HepG2 (cell line): ENCODE results near the gene KCNQ2. TPM values are rescaled to one million over a fixed set of nuclear protein-coding genes. Genes with fewer than 3 reads are reported as not detected.
A peak's percentile ranks its signal among the peaks of the same experiment; 100 is the strongest.

Source experiments
- CEBPB ChIP-seq: IDR thresholded peaks from 2 replicates; pipeline ENCODE4 v1.6.1; 2011; ENCODE audit warnings: low read depth, low read length, improper control_type of control experiment, borderline replicate concordance
- CEBPG ChIP-seq: IDR thresholded peaks from 2 replicates; pipeline ENCODE4 v1.6.1; 2016
- EZH2 ChIP-seq: conservative IDR thresholded peaks from 2 replicates; pipeline ENCODE4 v1.6.1; 2012; ENCODE audit warnings: mild to moderate bottlenecking, low read depth, low read length, moderate library complexity
- FOXA3 ChIP-seq: IDR thresholded peaks from 2 replicates; pipeline ENCODE4 v1.6.1; 2016; ENCODE audit warnings: missing genetic modification reagents, missing compliant biosample characterization
- KDM4B ChIP-seq: sonication (generic); formaldehyde crosslinking; IDR thresholded peaks from 2 replicates; pipeline ENCODE4 v1.4.0; 2020; ENCODE audit warnings: missing genetic modification reagents
- PRMT3 ChIP-seq: sonication (generic); formaldehyde crosslinking; IDR thresholded peaks from 2 replicates; pipeline ENCODE4 v1.8.1; 2022; ENCODE audit warnings: low read depth, mild to moderate bottlenecking, moderate library complexity, missing genetic modification reagents, borderline replicate concordance
- RXRA ChIP-seq: sonication (generic); formaldehyde crosslinking; IDR thresholded peaks from 2 replicates; pipeline ENCODE4 v1.5.1; 2020; ENCODE audit warnings: missing genetic modification reagents
- SMAD9 ChIP-seq: sonication (generic); formaldehyde crosslinking; IDR thresholded peaks from 2 replicates; pipeline ENCODE4 v1.5.1; 2020; ENCODE audit warnings: mild to moderate bottlenecking, missing genetic modification reagents
- SOX5 ChIP-seq: IDR thresholded peaks from 2 replicates; pipeline ENCODE4 v1.6.1; 2016; ENCODE audit warnings: borderline replicate concordance
- XBP1 ChIP-seq: sonication (generic); formaldehyde crosslinking; IDR thresholded peaks from 2 replicates; pipeline ENCODE4 v1.5.0; 2020; ENCODE audit warnings: missing genetic modification reagents
- ZNF292 ChIP-seq: sonication (generic); formaldehyde crosslinking; IDR thresholded peaks from 2 replicates; pipeline ENCODE4 v1.8.1; 2022; ENCODE audit warnings: mild to moderate bottlenecking, low read depth, missing genetic modification reagents, borderline replicate concordance
- ZNF383 ChIP-seq: sonication (generic); formaldehyde crosslinking; IDR thresholded peaks from 2 replicates; pipeline ENCODE4 v1.4.0; 2020; ENCODE audit warnings: missing genetic modification reagents, mild to moderate bottlenecking, borderline replicate concordance
- polyA plus RNA-seq, 8 experiments: library from polyadenylated mRNA; depleted of rRNA in 3 of 8; stranded (reverse) in 7 of 8; unstranded in 1 of 8; fragments of >200 nt; fragmentation: Illumina TruSeq in 4 of 8; extraction: Trizol in 4 of 8; gene quantifications; 2 replicates each; pipeline versions ENCODE4 v1.2.1 to v1.2.3, GENCODE V29; 2011 to 2016; ENCODE audit warnings: low read depth in 4 of 8, missing spikeins in 1 of 8, mixed read lengths in 1 of 8; ENCODE audit not compliant: insufficient read depth in 1 of 8
- total RNA-seq, 5 experiments: library from RNA; depleted of rRNA; stranded (reverse); fragments of >200 nt; fragmentation: Illumina TruSeq; extraction: Trizol; gene quantifications; 2 replicates each; pipeline ENCODE4 v1.2.3, GENCODE V29; 2016; ENCODE audit warnings: low read depth in 1 of 5
- TF ChIP-seq, protein P1 (sequence below): sonication (generic); formaldehyde crosslinking; conservative IDR thresholded peaks from 2 replicates; pipeline ENCODE4 v1.4.0; 2020; ENCODE audit warnings: missing genetic modification reagents
- TF ChIP-seq, protein P2 (sequence below): IDR thresholded peaks from 2 replicates; pipeline ENCODE4 v1.6.1; 2016; ENCODE audit warnings: missing compliant biosample characterization, missing genetic modification reagents, borderline replicate concordance
- TF ChIP-seq, protein P3 (sequence below): sonication (generic); formaldehyde crosslinking; IDR thresholded peaks from 2 replicates; pipeline ENCODE4 v1.4.0; 2020; ENCODE audit warnings: missing genetic modification reagents, borderline replicate concordance
- TF ChIP-seq, protein P4 (sequence below): sonication (generic); formaldehyde crosslinking; IDR thresholded peaks from 2 replicates; pipeline ENCODE4 v1.8.0; 2022; ENCODE audit warnings: missing genetic modification reagents, mild to moderate bottlenecking, moderate library complexity, borderline replicate concordance
- TF ChIP-seq, protein P5 (sequence below): IDR thresholded peaks from 2 replicates; pipeline ENCODE4 v1.6.1; 2018; ENCODE audit warnings: missing genetic modification reagents, mild to moderate bottlenecking, missing compliant biosample characterization
- TF ChIP-seq, protein P6 (sequence below): IDR thresholded peaks from 2 replicates; pipeline ENCODE4 v1.6.1; 2016; ENCODE audit warnings: mild to moderate bottlenecking

Gene KCNQ2
- total and polyA plus RNA-seq, 2 of the 13 experiments (the other 11 are each of a cell fraction or from before 2014, with no cell fraction given) = not detected

DNA sequence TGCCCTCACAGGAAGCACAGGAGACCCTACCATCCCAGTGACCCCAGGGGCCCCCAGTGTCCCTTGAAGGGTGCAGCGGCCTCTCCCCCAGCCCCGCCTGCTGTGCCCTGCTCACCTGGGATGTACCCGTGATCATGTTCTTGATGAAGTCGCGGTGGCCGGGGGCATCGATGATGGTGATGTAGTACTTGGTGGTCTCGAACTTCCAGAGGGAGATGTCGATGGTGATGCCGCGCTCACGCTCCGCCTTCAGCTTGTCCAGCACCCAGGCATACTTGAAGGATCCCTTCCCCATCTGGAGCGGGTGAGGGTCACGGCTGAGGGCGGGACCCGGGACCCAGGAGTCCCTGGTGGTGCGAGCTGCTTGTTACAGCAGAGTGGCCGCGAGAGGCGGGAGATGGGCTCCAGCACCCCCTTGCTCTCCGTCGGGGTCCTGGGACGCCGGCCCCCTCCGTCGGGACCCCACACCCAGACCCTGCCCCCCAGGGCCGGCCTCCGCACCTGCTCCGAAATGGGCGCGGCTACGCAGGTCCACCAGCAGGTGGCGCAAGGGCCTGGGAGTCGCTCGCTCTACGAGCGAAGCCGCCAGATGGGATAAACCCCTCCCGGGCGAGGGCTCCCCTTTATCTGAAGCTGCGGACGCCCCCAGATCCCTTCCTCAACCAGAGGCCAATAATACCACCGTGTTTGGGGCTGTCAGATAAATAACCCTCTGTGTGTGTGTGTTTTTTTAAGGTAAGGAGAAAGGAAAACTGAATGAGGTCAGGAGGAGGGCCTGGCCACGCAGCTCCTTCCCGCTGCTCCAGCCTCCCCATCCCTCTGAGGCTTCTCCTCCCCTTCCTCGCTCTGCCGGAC is 23.5 kb upstream of the KCNQ2 start (continued):
- no peak for TF ChIP-seq ZNF292 (CRISPR knock-in tag)
- 0 out of 2 replicates have a peak, but pooled peaks have one; percentile 32 for TF ChIP-seq KDM4B
- TF ChIP-seq XBP1 (CRISPR knock-in tag) = no peak
- TF ChIP-seq, protein P1, sequence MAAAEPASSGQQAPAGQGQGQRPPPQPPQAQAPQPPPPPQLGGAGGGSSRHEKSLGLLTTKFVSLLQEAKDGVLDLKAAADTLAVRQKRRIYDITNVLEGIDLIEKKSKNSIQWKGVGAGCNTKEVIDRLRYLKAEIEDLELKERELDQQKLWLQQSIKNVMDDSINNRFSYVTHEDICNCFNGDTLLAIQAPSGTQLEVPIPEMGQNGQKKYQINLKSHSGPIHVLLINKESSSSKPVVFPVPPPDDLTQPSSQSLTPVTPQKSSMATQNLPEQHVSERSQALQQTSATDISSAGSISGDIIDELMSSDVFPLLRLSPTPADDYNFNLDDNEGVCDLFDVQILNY (CRISPR knock-in tag) = no peak
- no peak for TF ChIP-seq CEBPB
- no peak for TF ChIP-seq CEBPG (CRISPR knock-in tag)
- TF ChIP-seq RXRA = 0 out of 2 replicates have a peak, but pooled peaks have one; percentile 22
- TF ChIP-seq EZH2 = peak; percentile 92
- TF ChIP-seq, protein P2, sequence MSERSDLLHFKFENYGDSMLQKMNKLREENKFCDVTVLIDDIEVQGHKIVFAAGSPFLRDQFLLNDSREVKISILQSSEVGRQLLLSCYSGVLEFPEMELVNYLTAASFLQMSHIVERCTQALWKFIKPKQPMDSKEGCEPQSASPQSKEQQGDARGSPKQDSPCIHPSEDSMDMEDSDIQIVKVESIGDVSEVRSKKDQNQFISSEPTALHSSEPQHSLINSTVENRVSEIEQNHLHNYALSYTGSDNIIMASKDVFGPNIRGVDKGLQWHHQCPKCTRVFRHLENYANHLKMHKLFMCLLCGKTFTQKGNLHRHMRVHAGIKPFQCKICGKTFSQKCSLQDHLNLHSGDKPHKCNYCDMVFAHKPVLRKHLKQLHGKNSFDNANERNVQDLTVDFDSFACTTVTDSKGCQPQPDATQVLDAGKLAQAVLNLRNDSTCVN (CRISPR knock-in tag) = 0 out of 2 replicates have a peak, but pooled peaks have one; percentile 40
- TF ChIP-seq FOXA3 = no peak
- TF ChIP-seq, protein P3, sequence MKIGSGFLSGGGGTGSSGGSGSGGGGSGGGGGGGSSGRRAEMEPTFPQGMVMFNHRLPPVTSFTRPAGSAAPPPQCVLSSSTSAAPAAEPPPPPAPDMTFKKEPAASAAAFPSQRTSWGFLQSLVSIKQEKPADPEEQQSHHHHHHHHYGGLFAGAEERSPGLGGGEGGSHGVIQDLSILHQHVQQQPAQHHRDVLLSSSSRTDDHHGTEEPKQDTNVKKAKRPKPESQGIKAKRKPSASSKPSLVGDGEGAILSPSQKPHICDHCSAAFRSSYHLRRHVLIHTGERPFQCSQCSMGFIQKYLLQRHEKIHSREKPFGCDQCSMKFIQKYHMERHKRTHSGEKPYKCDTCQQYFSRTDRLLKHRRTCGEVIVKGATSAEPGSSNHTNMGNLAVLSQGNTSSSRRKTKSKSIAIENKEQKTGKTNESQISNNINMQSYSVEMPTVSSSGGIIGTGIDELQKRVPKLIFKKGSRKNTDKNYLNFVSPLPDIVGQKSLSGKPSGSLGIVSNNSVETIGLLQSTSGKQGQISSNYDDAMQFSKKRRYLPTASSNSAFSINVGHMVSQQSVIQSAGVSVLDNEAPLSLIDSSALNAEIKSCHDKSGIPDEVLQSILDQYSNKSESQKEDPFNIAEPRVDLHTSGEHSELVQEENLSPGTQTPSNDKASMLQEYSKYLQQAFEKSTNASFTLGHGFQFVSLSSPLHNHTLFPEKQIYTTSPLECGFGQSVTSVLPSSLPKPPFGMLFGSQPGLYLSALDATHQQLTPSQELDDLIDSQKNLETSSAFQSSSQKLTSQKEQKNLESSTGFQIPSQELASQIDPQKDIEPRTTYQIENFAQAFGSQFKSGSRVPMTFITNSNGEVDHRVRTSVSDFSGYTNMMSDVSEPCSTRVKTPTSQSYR = peak; percentile 14; the same call in 1 of the 2 replicates
- TF ChIP-seq, protein P4, sequence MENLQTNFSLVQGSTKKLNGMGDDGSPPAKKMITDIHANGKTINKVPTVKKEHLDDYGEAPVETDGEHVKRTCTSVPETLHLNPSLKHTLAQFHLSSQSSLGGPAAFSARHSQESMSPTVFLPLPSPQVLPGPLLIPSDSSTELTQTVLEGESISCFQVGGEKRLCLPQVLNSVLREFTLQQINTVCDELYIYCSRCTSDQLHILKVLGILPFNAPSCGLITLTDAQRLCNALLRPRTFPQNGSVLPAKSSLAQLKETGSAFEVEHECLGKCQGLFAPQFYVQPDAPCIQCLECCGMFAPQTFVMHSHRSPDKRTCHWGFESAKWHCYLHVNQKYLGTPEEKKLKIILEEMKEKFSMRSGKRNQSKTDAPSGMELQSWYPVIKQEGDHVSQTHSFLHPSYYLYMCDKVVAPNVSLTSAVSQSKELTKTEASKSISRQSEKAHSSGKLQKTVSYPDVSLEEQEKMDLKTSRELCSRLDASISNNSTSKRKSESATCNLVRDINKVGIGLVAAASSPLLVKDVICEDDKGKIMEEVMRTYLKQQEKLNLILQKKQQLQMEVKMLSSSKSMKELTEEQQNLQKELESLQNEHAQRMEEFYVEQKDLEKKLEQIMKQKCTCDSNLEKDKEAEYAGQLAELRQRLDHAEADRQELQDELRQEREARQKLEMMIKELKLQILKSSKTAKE (CRISPR knock-in tag) = 0 out of 2 replicates have a peak, but pooled peaks have one; percentile 11
- no peak for TF ChIP-seq SMAD9 (CRISPR knock-in tag)
- no peak for TF ChIP-seq PRMT3 (CRISPR knock-in tag)
- TF ChIP-seq, protein P5, sequence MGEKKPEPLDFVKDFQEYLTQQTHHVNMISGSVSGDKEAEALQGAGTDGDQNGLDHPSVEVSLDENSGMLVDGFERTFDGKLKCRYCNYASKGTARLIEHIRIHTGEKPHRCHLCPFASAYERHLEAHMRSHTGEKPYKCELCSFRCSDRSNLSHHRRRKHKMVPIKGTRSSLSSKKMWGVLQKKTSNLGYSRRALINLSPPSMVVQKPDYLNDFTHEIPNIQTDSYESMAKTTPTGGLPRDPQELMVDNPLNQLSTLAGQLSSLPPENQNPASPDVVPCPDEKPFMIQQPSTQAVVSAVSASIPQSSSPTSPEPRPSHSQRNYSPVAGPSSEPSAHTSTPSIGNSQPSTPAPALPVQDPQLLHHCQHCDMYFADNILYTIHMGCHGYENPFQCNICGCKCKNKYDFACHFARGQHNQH (CRISPR knock-in tag) = peak; percentile 51; the same call in 1 of the 2 replicates
- TF ChIP-seq, protein P6, sequence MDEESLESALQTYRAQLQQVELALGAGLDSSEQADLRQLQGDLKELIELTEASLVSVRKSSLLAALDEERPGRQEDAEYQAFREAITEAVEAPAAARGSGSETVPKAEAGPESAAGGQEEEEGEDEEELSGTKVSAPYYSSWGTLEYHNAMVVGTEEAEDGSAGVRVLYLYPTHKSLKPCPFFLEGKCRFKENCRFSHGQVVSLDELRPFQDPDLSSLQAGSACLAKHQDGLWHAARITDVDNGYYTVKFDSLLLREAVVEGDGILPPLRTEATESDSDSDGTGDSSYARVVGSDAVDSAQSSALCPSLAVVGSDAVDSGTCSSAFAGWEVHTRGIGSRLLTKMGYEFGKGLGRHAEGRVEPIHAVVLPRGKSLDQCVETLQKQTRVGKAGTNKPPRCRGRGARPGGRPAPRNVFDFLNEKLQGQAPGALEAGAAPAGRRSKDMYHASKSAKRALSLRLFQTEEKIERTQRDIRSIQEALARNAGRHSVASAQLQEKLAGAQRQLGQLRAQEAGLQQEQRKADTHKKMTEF (CRISPR knock-in tag) = peak; percentile 38; the same call in 1 of the 2 replicates
- TF ChIP-seq ZNF383 = no peak
- no peak for TF ChIP-seq SOX5 (CRISPR knock-in tag)
